HCEC 1CT (cell line): ENCODE results near the gene HERPUD1.
"Not testable (repeated sequence)": the region's sequence is repeated elsewhere in the genome, so short reads cannot be mapped to it uniquely, and the experiment has no call there.

Experiments
- DNase-seq: peaks from one replicate; pipeline ENCODE4 v3.0.0-alpha.2; 2017

HERPUD1 gene

GRCh38 chr16:56964243-56965148, 32.6 kb downstream of the HERPUD1 start:
- peak; percentile 92 for DNase-seq

GRCh38 chr16:56965149-56966092, 33.5 kb downstream of the HERPUD1 start:
- peak; percentile 20 for DNase-seq

- no peak for DNase-seq
Measured at GRCh38 chr16:56966093-56966475, 34.1 kb downstream of the HERPUD1 start.

- peak; percentile 22 for DNase-seq
Measured at GRCh38 chr16:56967733-56968132, 35.8 kb downstream of the HERPUD1 start.

- DNase-seq = no peak
Measured at GRCh38 chr16:56969769-56970168, 37.8 kb downstream of the HERPUD1 start.

- DNase-seq = no peak
Measured at GRCh38 chr16:56970934-56971767, 39.2 kb downstream of the HERPUD1 start.

DNA sequence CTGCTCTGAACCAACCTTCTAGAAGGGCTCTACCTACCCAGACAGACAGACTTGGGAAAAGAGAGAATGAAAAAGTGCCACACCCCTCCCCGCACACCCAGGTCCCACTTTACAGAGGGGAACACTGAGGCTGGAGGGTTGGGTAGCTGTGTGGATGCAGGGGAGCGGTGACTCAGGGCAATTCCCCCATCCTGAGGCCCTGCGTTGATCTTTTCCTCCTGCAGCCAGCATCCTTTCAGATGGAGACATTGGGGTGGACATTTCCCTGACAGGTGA, 39.8 kb downstream of the HERPUD1 start:
- no peak for DNase-seq

- DNase-seq = no peak
Measured at GRCh38 chr16:56972403-56973293, 40.7 kb downstream of the HERPUD1 start.

- no peak for DNase-seq
Measured at GRCh38 chr16:56973294-56973689, 41.4 kb downstream of the HERPUD1 start.

- not testable (repeated sequence) for DNase-seq
Measured at GRCh38 chr16:56973899-56974298, 42.0 kb downstream of the HERPUD1 start.

DNA sequence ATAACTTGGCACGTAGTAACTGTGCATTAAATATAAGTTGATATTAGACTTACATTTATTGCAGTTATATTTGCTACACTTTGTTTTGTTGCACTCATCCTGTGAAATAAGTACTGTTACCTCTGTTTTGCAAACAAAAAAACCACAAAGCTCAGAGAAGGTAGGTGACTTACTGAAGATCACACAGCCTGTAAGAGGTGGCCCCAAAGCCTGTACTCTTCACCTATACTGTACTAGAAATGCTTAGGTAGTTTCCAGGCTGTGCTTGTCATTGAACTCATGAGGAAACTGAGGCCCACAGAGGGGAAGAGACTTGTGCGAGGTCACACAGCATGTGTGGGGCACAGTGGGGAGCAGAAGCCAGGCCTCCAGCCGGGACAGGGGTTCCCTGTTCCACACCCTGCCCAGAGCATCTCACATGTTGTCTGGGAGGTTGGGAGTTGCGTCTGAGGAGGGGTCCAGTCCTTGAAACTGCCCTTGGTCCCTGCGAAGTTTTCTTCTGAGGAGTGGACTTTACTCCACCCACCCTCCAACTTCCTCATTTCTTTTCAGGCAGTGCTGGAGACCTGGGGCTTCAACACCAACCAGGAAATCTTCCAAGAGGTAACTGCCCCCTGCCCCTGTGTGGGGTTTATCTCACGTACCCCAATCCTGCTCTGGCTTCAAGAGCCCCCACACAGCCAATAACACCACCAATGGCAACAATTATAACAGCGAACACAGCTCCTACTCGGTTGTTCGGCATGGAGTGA, 42.8 kb downstream of the HERPUD1 start:
- DNase-seq = no peak

- DNase-seq = no peak
Measured at GRCh38 chr16:56975714-56976113, 43.8 kb downstream of the HERPUD1 start.

DNA sequence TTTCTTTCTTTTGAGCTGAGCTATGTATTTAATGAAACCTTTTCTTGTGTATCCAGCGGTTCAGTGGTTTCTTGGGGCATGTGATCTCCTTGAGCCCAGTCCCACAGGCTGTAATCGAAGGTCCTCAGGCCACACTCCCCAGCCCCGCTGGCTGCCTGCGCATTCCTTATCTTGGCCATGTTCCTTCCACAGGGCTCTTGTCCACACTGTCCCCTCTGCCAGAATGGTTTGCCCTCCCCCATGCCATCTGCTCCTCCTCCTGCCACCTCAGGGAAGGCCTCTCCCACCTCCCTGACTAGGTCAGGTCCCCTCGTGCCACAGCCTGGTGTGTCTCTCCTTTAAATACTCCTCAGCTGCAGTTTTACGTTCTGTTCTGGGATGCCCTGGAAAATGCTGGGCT, 45.3 kb downstream of the HERPUD1 start:
- no peak for DNase-seq

DNA sequence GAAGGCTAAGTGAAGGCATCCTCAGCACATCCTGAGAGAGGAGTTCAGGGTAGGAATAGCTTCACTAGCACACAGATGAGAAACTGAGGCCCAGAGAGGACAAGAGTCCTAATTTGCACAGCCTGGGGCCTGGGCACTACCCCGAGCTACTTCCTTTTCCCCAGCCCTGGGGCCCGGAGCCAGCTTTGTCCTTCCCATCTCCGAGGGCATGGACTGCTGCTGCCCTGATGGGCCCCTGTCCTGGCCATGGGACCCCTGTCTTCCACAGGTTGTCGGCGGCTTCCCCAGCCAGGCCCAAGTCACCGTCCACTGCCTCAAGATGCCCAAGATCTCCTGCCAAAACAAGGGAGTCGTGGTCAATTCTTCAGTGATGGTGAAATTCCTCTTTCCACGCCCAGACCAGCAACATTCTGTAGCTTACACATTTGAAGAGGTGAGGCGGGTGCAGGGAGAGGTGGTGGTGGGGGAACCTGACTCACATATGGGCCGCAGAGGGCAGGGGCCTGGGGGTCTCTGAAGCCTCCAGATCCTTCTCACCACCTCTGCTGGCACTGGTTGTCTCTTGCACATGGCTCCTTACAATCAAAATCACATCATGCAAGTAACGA, 46.0 kb downstream of the HERPUD1 start:
- no peak for DNase-seq

GRCh38 chr16:56980201-56980535, 48.2 kb downstream of the HERPUD1 start:
- no peak for DNase-seq

- DNase-seq = no peak
Measured at GRCh38 chr16:56980792-56981724, 49.1 kb downstream of the HERPUD1 start.

GRCh38 chr16:56981729-56982271, 49.9 kb downstream of the HERPUD1 start:
- DNase-seq = no peak

DNA sequence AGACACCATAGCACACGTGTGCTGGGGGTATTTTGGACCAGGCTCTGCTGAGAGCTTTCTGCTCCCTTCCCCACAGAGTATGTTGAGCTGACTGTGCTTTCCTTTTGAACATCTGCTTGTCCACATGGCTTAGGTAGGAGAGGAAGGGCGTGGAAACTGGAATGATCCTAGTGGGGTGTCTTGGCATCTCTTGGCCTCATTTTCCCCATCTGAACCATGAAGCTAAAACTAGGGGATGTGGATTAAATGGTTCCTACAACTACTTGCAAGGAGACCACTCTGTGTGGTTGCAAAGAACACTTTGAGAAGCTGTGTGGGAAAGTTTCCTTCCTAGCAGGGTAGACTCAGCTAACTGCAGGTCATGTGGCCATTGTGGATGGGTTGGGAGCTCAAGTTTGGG, 50.8 kb downstream of the HERPUD1 start:
- no peak for DNase-seq

DNA sequence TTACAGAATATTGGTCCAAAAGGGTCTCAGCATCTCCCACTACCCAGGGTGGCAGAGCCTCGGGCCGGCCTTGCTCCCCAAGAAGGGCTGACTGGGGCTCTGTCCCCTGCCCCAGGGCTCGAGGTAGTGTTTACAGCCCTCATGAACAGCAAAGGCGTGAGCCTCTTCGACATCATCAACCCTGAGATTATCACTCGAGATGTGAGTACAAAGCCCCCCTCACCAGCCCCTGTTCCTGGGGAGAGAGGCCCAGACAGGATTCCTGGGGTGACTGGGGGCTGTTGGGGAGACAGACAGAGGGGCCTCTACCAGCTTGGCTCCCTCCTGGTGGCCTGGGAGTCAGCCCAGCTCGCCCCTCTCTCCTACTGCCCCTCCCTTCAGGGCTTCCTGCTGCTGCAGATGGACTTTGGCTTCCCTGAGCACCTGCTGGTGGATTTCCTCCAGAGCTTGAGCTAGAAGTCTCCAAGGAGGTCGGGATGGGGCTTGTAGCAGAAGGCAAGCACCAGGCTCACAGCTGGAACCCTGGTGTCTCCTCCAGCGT, 51.3 kb downstream of the HERPUD1 start:
- DNase-seq = no peak
